Epithelial cell of proximal tubule (primary cell): ENCODE data around the gene OR2A5. TPM values are rescaled to one million over a fixed set of nuclear protein-coding genes. Genes with fewer than 3 reads are reported as not detected.

Experiments used
- DNase-seq: peaks from one replicate; pipeline ENCODE4 v3.0.0-alpha.2; 2011; ENCODE audit warnings: low read depth
- H3K4me3 ChIP-seq: 2 replicates; pipeline ENCODE4 v1.5.1; 2011; ENCODE audit warnings: low read depth, mild to moderate bottlenecking, low read length
- total RNA-seq: library from RNA; depleted of rRNA; stranded (reverse); fragments of >200 nt; gene quantifications from 2 replicates; pipeline ENCODE4 v1.2.3, GENCODE V29; 2015
- TF ChIP-seq, protein P1 (sequence below): conservative IDR thresholded peaks from 2 replicates; pipeline ENCODE4 v1.5.1; 2012; ENCODE audit warnings: low read depth, mild to moderate bottlenecking, low read length

OR2A5 gene
- total RNA-seq, 1 donor from 2014 or later = not detected

- DNase-seq = no peak
- TF ChIP-seq, protein P1, sequence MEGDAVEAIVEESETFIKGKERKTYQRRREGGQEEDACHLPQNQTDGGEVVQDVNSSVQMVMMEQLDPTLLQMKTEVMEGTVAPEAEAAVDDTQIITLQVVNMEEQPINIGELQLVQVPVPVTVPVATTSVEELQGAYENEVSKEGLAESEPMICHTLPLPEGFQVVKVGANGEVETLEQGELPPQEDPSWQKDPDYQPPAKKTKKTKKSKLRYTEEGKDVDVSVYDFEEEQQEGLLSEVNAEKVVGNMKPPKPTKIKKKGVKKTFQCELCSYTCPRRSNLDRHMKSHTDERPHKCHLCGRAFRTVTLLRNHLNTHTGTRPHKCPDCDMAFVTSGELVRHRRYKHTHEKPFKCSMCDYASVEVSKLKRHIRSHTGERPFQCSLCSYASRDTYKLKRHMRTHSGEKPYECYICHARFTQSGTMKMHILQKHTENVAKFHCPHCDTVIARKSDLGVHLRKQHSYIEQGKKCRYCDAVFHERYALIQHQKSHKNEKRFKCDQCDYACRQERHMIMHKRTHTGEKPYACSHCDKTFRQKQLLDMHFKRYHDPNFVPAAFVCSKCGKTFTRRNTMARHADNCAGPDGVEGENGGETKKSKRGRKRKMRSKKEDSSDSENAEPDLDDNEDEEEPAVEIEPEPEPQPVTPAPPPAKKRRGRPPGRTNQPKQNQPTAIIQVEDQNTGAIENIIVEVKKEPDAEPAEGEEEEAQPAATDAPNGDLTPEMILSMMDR = no peak
- no peak overlapping the region for H3K4me3 ChIP-seq
Measured at GRCh38 chr7:144087230-144087629, 38.5 kb downstream of the OR2A5 start.

GRCh38 chr7:144090667-144091066, 41.9 kb downstream of the OR2A5 start:
- DNase-seq = no peak
- TF ChIP-seq, protein P1 = no peak
- H3K4me3 ChIP-seq = no peak overlapping the region

- no peak overlapping the region for H3K4me3 ChIP-seq
- TF ChIP-seq, protein P1 = no peak
- no peak for DNase-seq
Measured at GRCh38 chr7:144098776-144099175, 50.0 kb downstream of the OR2A5 start.

DNA sequence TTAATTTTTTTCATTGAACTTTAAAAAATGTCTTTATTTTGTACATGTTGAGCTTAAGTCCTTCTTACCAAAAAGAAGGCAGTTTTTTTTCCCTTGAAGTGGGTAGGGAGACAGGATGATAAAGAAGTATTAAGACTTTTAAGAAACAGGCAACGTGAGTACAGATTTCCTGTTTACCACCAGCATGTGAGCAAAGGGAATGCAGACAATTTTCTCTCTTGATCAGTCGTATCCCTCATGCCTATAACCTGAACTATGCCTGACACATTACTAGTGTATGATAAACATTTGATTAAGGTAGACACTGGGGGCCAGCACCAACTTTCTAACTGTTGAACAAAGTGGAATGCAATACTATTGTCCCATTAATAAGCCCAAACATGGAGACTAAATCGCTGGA, 51.9 kb downstream of the OR2A5 start:
- H3K4me3 ChIP-seq = no peak overlapping the region
- DNase-seq = no peak
- TF ChIP-seq, protein P1 = no peak

- H3K4me3 ChIP-seq = no peak overlapping the region
- TF ChIP-seq, protein P1 = no peak
Measured at GRCh38 chr7:144102041-144102440, 53.3 kb downstream of the OR2A5 start.

DNA sequence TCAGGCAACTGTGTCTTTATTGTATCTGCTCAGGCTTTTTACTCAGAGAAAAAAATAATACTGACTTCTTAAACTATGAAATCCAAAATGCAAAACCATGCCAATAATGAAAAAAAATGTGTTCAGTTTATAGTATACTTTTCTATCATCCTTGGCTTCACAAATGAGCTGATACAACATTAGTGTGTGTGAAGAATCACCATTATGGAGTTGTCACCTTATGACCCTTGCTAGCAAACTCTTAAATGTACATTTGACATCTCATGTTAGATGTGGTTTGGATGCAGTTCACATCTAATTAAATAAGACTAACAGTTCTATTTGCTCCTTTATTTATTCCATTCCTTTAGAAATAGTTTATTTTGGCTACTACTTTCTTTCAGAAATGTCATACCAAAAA, 56.5 kb downstream of the OR2A5 start:
- no peak overlapping the region for H3K4me3 ChIP-seq
- DNase-seq = no peak
- TF ChIP-seq, protein P1 = no peak

More at GRCh38 chr7:144102041-144102440, 53.3 kb downstream of the OR2A5 start:
- DNase-seq = no peak

Other genes with a start within 250 kb of the OR2A5 start
- gene TCAF1, start 146.8 kb upstream of the OR2A5 start, total RNA-seq = 24.7 and 49.0 TPM in 2 replicates
- gene OR2F2, start 113.7 kb upstream of the OR2A5 start, total RNA-seq = not detected in 2 replicates
- not detected in 2 replicates for gene OR2F1, start 94.1 kb upstream of the OR2A5 start, total RNA-seq
- not detected in 2 replicates for gene OR6B1, start 48.6 kb upstream of the OR2A5 start, total RNA-seq
- not detected in 2 replicates for gene OR2A25, start 20.9 kb downstream of the OR2A5 start, total RNA-seq
- gene OR2A12, start 37.3 kb downstream of the OR2A5 start, total RNA-seq = not detected in 2 replicates
- gene OR2A2, start 60.6 kb downstream of the OR2A5 start, total RNA-seq = not detected in 2 replicates
- not detected in 2 replicates for gene OR2A14, start 74.2 kb downstream of the OR2A5 start, total RNA-seq
- gene CTAGE4, start 134.5 kb downstream of the OR2A5 start, total RNA-seq = 2.8 and 3.8 TPM in 2 replicates
- 3.3 and 5.3 TPM in 2 replicates for gene ARHGEF35, start 146.9 kb downstream of the OR2A5 start, total RNA-seq
- not detected in 2 replicates for gene OR2A42, start 190.7 kb downstream of the OR2A5 start, total RNA-seq
- 2.0 and 8.0 TPM in 2 replicates for gene OR2A7, start 215.8 kb downstream of the OR2A5 start, total RNA-seq
- 9.5 TPM in 1 of 2 replicates, not detected in the other for gene CTAGE8, start 220.3 kb downstream of the OR2A5 start, total RNA-seq